Smooth muscle cell (in vitro differentiated cells): ENCODE measurements around the gene CLK3. TPM values are rescaled to one million over a fixed set of nuclear protein-coding genes. Genes with fewer than 3 reads are reported as not detected.
A peak's percentile ranks its signal among the peaks of the same experiment; 100 is the strongest.

Experiments
- DNase-seq: peaks from one replicate; lab custom pipeline; 2025; ENCODE audit not compliant: unreplicated experiment; lab: John Stamatoyannopoulos, UW
- H2AFZ ChIP-seq: fragments of 200-600 bp; sonication (generic); 2 replicates; pipeline ENCODE4 v1.6.0; 2016; ENCODE audit warnings: antibody characterized with exemption, low read depth, mild to moderate bottlenecking
- H3F3A ChIP-seq: fragments of 200-600 bp; sonication (generic); 2 replicates; pipeline ENCODE4 v1.6.0; 2017; ENCODE audit warnings: antibody characterized with exemption, low read depth
- H3K27ac ChIP-seq: fragments of 200-600 bp; sonication (generic); 2 replicates; pipeline ENCODE4 v1.5.1; 2016; ENCODE audit warnings: low read depth, mild to moderate bottlenecking
- H3K27me3 ChIP-seq: fragments of 200-600 bp; sonication (generic); 2 replicates; pipeline ENCODE4 v1.6.1; 2016; ENCODE audit warnings: low read depth, mild to moderate bottlenecking
- H3K36me3 ChIP-seq: fragments of 200-600 bp; sonication (generic); 2 replicates; pipeline ENCODE4 v1.5.1; 2016; ENCODE audit warnings: low read depth
- H3K4me1 ChIP-seq: fragments of 200-600 bp; sonication (generic); 2 replicates; pipeline ENCODE4 v1.5.1; 2016; ENCODE audit warnings: low read depth
- H3K4me2 ChIP-seq: fragments of 200-600 bp; sonication (generic); 2 replicates; pipeline ENCODE4 v1.6.0; 2016; ENCODE audit warnings: mild to moderate bottlenecking
- H3K4me3 ChIP-seq: fragments of 200-600 bp; sonication (generic); 2 replicates; pipeline ENCODE4 v1.5.1; 2016; ENCODE audit warnings: mild to moderate bottlenecking
- H3K79me2 ChIP-seq: fragments of 200-600 bp; sonication (generic); 2 replicates; pipeline ENCODE4 v1.6.0; 2016; ENCODE audit warnings: low read depth, mild to moderate bottlenecking
- H3K9ac ChIP-seq: fragments of 200-600 bp; sonication (generic); 2 replicates; pipeline ENCODE4 v1.6.0; 2016; ENCODE audit warnings: low read depth
- H3K9me3 ChIP-seq: fragments of 200-600 bp; sonication (generic); replicated peaks from 2 replicates; pipeline ENCODE4 v1.5.1; 2016; ENCODE audit warnings: low read depth
- H4K20me1 ChIP-seq: fragments of 200-600 bp; sonication (generic); 2 replicates; pipeline ENCODE4 v1.6.0; 2016; ENCODE audit warnings: low read depth
- WGBS: methylation state at CpG from one replicate; pipeline ENCODE4 v1.1.7; 2016; ENCODE audit warnings: low lambda C conversion rate; 5-methylcytosine and 5-hydroxymethylcytosine counted together
- polyA plus RNA-seq: library from polyadenylated mRNA; unstranded; fragments of >200 nt; fragmentation: Nextera tagmentation; extraction: Ambion mirVana; gene quantifications from 2 replicates; pipeline ENCODE4 v1.2.1, GENCODE V29; 2016
- total RNA-seq: library from RNA; depleted of rRNA; stranded (reverse); fragments of >200 nt; gene quantifications from 2 replicates; pipeline ENCODE4 v1.2.3, GENCODE V29; 2014
- TF ChIP-seq, protein P1 (sequence below): fragments of 200-600 bp; sonication (generic); IDR thresholded peaks from 2 replicates; pipeline ENCODE4 v1.5.1; 2017; ENCODE audit warnings: borderline replicate concordance, mild to moderate bottlenecking, antibody characterized with exemption; ENCODE audit not compliant: insufficient read depth, poor library complexity, severe bottlenecking

Gene CLK3
- total and polyA plus RNA-seq, 2 experiments from 2014 or later, result 68.8 to 105 TPM

DNA sequence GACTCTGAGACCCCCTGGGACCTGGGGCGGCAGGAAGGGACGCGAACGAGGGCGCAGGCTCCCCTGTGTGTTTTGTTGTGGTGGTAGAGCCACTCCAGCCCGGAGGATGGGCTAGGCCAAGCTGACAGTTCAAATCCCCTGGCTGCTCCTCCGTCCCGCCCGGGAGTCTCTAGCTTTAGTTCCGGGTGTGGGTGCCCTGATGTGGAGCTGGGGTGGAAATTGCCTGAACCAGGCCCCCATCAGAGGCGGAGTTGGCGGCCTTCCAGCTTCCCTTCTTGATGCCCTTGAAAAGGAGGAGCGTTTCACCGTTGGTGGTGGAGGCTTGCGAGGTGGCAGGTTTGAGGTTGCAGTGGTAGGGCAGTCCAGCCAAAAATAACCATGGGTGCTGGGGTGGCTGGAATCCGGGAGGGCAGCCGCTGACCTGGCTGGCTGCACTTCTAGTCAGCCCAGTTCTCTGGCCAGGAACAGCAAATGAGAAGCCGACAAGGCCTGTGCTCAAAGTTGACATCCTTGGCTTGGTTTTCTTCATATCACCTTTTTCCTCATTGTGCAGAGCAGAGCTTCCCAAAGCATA lies 817 bp downstream of the CLK3 start:
- no peak overlapping the region for H2AFZ ChIP-seq
- H3K79me2 ChIP-seq, result peaks cover 59% of the 10 kb centered on the region
- H4K20me1 ChIP-seq, result peaks cover 54% of the 10 kb centered on the region

DNA sequence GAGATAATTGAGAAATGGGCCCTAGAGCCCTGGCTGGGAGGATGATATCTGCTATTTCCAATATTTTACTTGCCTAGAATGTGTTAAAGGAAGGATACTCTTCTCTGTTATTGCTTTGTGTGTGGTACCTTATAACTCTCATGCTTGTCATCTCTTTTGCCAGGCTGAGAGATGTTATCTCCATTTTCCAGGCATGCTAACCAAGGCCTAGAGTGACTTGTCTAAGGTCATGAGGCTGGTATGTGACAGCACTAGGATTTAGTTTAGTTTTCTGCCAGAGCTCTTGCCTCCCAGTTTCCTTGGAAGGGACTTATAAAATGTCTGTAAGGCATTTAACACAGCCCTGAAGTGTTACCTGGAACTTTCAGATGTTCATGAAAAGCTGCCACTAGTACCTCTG lies 1.4 kb downstream of the CLK3 start:
- no peak for DNase-seq
- no peaks in the 10 kb centered on the region for H3K36me3 ChIP-seq
- H3K4me2 ChIP-seq, result peak overlapping the region; percentile 92
- peaks cover 64% of the 10 kb centered on the region for H3K79me2 ChIP-seq
- peaks cover 10% of the 10 kb centered on the region for H3F3A ChIP-seq
- no peak overlapping the region for H2AFZ ChIP-seq
- TF ChIP-seq, protein P1, sequence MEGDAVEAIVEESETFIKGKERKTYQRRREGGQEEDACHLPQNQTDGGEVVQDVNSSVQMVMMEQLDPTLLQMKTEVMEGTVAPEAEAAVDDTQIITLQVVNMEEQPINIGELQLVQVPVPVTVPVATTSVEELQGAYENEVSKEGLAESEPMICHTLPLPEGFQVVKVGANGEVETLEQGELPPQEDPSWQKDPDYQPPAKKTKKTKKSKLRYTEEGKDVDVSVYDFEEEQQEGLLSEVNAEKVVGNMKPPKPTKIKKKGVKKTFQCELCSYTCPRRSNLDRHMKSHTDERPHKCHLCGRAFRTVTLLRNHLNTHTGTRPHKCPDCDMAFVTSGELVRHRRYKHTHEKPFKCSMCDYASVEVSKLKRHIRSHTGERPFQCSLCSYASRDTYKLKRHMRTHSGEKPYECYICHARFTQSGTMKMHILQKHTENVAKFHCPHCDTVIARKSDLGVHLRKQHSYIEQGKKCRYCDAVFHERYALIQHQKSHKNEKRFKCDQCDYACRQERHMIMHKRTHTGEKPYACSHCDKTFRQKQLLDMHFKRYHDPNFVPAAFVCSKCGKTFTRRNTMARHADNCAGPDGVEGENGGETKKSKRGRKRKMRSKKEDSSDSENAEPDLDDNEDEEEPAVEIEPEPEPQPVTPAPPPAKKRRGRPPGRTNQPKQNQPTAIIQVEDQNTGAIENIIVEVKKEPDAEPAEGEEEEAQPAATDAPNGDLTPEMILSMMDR, result no peak
- H4K20me1 ChIP-seq, result peaks cover 59% of the 10 kb centered on the region
- no peaks in the 10 kb centered on the region for H3K9me3 ChIP-seq
- H3K27ac ChIP-seq, result peak overlapping the region; percentile 91
- no peaks in the 10 kb centered on the region for H3K27me3 ChIP-seq
- peaks cover 9% of the 10 kb centered on the region for H3K4me1 ChIP-seq
- H3K9ac ChIP-seq, result peak overlapping the region; percentile 99
- H3K4me3 ChIP-seq, result peak overlapping the region; percentile 92

More for the DNA sequence above, 817 bp downstream of the CLK3 start:
- Histone ChIP-seq H3K4me2 (peak overlapping the region; percentile 92), H3K27me3 (no peaks in the 10 kb centered on the region), H3K36me3 (no peaks in the 10 kb centered on the region), H3K4me3 (peak overlapping the region; percentile 92), H3K27ac (peak overlapping the region; percentile 91), H3K9me3 (no peaks in the 10 kb centered on the region), H3K9ac (peak overlapping the region; percentile 99), H3F3A (peaks cover 10% of the 10 kb centered on the region), H3K4me1 (peaks cover 9% of the 10 kb centered on the region)
- TF ChIP-seq, protein P1, result no peak
- peak; percentile 36 for DNase-seq
- WGBS, result 12% methylated on average over 18 of the region's 18 CpGs

DNA sequence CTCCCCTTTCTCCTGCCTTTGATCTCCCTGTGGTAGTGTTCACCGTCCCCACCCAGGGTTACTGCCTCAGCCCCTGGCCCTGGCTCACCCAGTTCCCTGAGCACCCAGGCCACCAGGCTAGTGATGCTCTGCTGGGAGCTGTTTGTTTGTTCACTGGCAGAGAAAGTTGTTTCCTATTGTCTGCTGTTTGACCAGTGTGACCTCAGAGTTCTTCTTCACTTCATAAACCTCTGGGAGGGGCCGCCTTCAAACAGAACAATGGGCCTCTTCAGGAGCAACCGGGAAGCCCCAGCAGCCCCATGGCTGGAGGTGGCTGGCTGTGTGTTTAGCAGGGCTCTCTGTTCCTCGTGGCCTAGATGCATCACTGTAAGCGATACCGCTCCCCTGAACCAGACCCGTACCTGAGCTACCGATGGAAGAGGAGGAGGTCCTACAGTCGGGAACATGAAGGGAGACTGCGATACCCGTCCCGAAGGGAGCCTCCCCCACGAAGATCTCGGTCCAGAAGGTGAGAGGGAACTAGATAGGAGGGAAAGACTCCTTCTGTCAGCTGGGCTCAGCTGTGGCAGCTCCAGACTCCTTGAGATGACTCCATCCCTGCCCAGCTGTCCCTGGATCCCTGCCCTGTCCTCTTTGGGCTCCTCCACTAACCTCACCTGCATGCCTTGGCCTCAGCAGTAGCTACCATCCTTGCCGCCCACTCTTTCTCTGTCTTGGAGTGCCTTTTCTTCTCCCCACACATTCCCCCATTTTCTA lies 3.4 kb downstream of the CLK3 start:
- Histone ChIP-seq H3K27me3 (no peaks in the 10 kb centered on the region), H2AFZ (no peak overlapping the region), H3K4me1 (peaks cover 9% of the 10 kb centered on the region), H4K20me1 (peaks cover 79% of the 10 kb centered on the region), H3K36me3 (peaks cover 2% of the 10 kb centered on the region), H3K79me2 (peaks cover 76% of the 10 kb centered on the region), H3K27ac (no peak overlapping the region), H3K9me3 (no peaks in the 10 kb centered on the region), H3K4me2 (no peak overlapping the region), H3K9ac (no peak overlapping the region), H3F3A (peaks cover 10% of the 10 kb centered on the region), H3K4me3 (no peak overlapping the region)
- DNase-seq, result no peak
- TF ChIP-seq, protein P1, result no peak
- 92% methylated on average over 15 of the region's 15 CpGs for WGBS
